ENCODE measurements around the gene SMTNL2. TPM values are rescaled to one million over a fixed set of nuclear protein-coding genes. Genes with fewer than 3 reads are reported as not detected.

The SMTNL2 gene
- total RNA-seq, 1 experiment from 2014 or later: 39.3 TPM

DNA sequence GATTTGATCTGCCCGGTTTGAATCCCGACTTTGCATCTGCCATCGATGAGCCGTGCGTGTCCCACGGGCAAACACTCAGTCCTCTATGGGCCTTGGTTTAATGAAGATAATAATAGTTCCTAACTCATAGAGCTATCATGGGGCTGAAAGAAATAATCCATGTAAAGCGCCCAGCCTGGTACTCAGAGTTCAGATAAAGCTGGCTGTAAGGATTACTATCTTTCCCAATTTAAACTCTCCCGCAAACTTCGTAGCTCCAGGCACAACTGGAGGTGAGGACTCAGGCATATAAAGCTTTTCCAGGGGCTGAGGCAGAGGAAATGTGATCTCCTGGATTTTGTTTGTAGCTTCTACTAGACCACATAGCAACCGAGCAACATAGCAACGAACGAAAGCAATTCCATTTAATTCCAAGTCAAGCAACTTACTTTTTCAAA lies 40.9 kb downstream of the SMTNL2 start:
- no peak for DNase-seq
- Mint-ChIP-seq H3K4me1 (ENCODE audit: low read depth, unreplicated experiment) (peaks cover 5% of the 10 kb centered on the region), H3K4me3 (ENCODE audit: unreplicated experiment) (no peak overlapping the region), H3K27me3 (ENCODE audit: insufficient read depth, unreplicated experiment) (no peaks in the 10 kb centered on the region), H3K9me3 (ENCODE audit: unreplicated experiment) (no peaks in the 10 kb centered on the region), H3K27ac (ENCODE audit: unreplicated experiment) (no peak overlapping the region), H3K36me3 (ENCODE audit: insufficient read depth, unreplicated experiment) (peaks cover 12% of the 10 kb centered on the region)
- TF ChIP-seq, protein P1, sequence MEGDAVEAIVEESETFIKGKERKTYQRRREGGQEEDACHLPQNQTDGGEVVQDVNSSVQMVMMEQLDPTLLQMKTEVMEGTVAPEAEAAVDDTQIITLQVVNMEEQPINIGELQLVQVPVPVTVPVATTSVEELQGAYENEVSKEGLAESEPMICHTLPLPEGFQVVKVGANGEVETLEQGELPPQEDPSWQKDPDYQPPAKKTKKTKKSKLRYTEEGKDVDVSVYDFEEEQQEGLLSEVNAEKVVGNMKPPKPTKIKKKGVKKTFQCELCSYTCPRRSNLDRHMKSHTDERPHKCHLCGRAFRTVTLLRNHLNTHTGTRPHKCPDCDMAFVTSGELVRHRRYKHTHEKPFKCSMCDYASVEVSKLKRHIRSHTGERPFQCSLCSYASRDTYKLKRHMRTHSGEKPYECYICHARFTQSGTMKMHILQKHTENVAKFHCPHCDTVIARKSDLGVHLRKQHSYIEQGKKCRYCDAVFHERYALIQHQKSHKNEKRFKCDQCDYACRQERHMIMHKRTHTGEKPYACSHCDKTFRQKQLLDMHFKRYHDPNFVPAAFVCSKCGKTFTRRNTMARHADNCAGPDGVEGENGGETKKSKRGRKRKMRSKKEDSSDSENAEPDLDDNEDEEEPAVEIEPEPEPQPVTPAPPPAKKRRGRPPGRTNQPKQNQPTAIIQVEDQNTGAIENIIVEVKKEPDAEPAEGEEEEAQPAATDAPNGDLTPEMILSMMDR (IDR thresholded peaks at IDR 0.05; ENCODE audit: insufficient read depth in 1 of 2, low read depth in 1 of 2, low read length in 1 of 2, severe bottlenecking in 1 of 2, unreplicated experiment in 1 of 2): no peak
- intact Hi-C loops (cut with micrococcal nuclease; ENCODE audit: unreplicated experiment): no loop called here
- no peak overlapping the region for H3K4me3 ChIP-seq (ENCODE audit: low read depth, low read length)
- no peaks in the 10 kb centered on the region for H3K9me3 ChIP-seq
- no TSS peak for BruUV-seq (replicated peaks)
- ChIA-PET CTCF (interaction anchor here (0.6 to 2.8 kb wide), 6 partner anchors 15 to 63 kb away, joined by 3 to 22 read pairs (median 3); partner anchors contain the start of gene SMTNL2), POLR2A (no interaction called here)
- H3K36me3 ChIP-seq (ENCODE audit: control insufficient read depth, insufficient read depth, low read length): no peaks in the 10 kb centered on the region
- H3K4me1 ChIP-seq: no peaks in the 10 kb centered on the region
- H3K27me3 ChIP-seq (replicated peaks; ENCODE audit: control insufficient read depth, insufficient read depth, low read length): no peaks in the 10 kb centered on the region

DNA sequence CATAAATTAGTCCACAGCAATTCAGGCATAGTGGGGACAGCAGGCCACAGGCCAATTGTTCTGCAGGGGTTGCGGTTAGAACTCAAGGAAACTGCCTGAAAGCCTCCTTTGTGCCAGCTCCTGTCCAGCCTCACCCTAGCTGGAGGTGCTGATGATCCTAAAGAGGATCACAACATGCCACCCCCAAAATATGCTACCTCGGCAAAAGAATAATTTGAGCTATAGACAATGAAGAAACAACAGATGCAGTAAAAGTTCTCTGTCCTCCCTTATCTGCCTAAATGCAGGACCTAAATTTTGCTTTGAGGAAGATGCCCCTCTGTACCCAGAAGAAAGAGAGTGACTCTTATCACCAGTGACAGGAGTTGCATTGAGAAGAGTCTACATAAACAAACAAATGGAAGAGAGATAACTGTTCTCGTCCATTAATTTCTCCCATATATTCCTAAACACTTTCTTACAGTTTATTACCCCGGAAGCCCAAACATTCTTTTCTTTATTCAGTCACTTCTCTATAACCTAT lies 42.5 kb downstream of the SMTNL2 start:
- intact Hi-C loops (cut with micrococcal nuclease; ENCODE audit: unreplicated experiment): loop anchor here (1.0 kb wide), 1 partner anchor 60 kb away; no protein-coding TSS in a partner anchor
- no peak overlapping the region for H3K4me3 ChIP-seq (ENCODE audit: low read depth, low read length)
- Mint-ChIP-seq H3K27ac (ENCODE audit: unreplicated experiment) (no peak overlapping the region), H3K9me3 (ENCODE audit: unreplicated experiment) (no peaks in the 10 kb centered on the region), H3K4me1 (ENCODE audit: low read depth, unreplicated experiment) (peaks cover 5% of the 10 kb centered on the region), H3K27me3 (ENCODE audit: insufficient read depth, unreplicated experiment) (no peaks in the 10 kb centered on the region), H3K36me3 (ENCODE audit: insufficient read depth, unreplicated experiment) (peaks cover 12% of the 10 kb centered on the region), H3K4me3 (ENCODE audit: unreplicated experiment) (no peak overlapping the region)
- no peak for DNase-seq
- TF ChIP-seq, protein P1 (IDR thresholded peaks at IDR 0.05; ENCODE audit: insufficient read depth in 1 of 2, low read depth in 1 of 2, low read length in 1 of 2, severe bottlenecking in 1 of 2, unreplicated experiment in 1 of 2): no peak
- H3K9me3 ChIP-seq: no peaks in the 10 kb centered on the region
- ChIA-PET POLR2A (no interaction called here), CTCF (no interaction called here)
- H3K4me1 ChIP-seq: no peaks in the 10 kb centered on the region
- BruUV-seq (replicated peaks): no TSS peak
- H3K27me3 ChIP-seq (replicated peaks; ENCODE audit: control insufficient read depth, insufficient read depth, low read length): no peaks in the 10 kb centered on the region
- H3K36me3 ChIP-seq (ENCODE audit: control insufficient read depth, insufficient read depth, low read length): no peaks in the 10 kb centered on the region

DNA sequence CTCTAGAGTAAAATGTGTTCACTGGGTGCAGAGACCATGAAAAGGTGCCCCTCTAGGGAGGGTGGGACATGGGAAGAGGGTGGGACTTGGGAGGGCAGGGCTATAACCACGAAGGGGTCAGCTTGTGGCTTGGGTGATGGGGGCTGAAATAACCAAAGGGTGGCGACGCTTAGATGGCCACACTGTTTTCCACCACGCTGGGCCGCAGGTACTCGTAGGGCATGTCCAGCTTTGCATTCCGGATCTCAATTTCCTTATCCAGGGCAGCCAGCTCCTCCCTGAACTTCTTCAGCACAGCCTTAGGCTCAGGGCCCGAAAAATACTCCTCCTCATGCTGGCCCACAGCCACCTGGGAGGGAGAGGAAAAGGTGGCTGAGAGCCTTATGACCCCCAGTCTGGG lies 47.1 kb downstream of the SMTNL2 start:
- Mint-ChIP-seq H3K4me3 (ENCODE audit: unreplicated experiment) (no peak overlapping the region), H3K27me3 (ENCODE audit: insufficient read depth, unreplicated experiment) (peaks cover 3% of the 10 kb centered on the region)

More for the DNA sequence above, 47.1 kb downstream of the SMTNL2 start:
- Mint-ChIP-seq H3K9me3 (ENCODE audit: unreplicated experiment) (no peaks in the 10 kb centered on the region), H3K36me3 (ENCODE audit: insufficient read depth, unreplicated experiment) (no peaks in the 10 kb centered on the region), H3K4me1 (ENCODE audit: low read depth, unreplicated experiment) (no peaks in the 10 kb centered on the region), H3K27ac (ENCODE audit: unreplicated experiment) (no peak overlapping the region)
- ChIA-PET POLR2A (no interaction called here), CTCF (no interaction called here)
- TF ChIP-seq, protein P1 (IDR thresholded peaks at IDR 0.05; ENCODE audit: insufficient read depth in 1 of 2, low read depth in 1 of 2, low read length in 1 of 2, severe bottlenecking in 1 of 2, unreplicated experiment in 1 of 2): no peak
- intact Hi-C loops (cut with micrococcal nuclease; ENCODE audit: unreplicated experiment): no loop called here
- no peaks in the 10 kb centered on the region for H3K36me3 ChIP-seq (ENCODE audit: control insufficient read depth, insufficient read depth, low read length)
- H3K4me1 ChIP-seq: no peaks in the 10 kb centered on the region
- no peaks in the 10 kb centered on the region for H3K9me3 ChIP-seq
- BruUV-seq (replicated peaks): no TSS peak
- H3K27me3 ChIP-seq (replicated peaks; ENCODE audit: control insufficient read depth, insufficient read depth, low read length): no peaks in the 10 kb centered on the region
- no peak for DNase-seq
- no peak overlapping the region for H3K4me3 ChIP-seq (ENCODE audit: low read depth, low read length)
